KBM-7 (cell line): ENCODE data around the gene PKP3.
"Not testable (repeated sequence)": the region's sequence is repeated elsewhere in the genome, so short reads cannot be mapped to it uniquely, and the experiment has no call there.

Experiments
- DNase-seq: peaks from one replicate; pipeline ENCODE4 v3.0.0-alpha.2; 2015
- in situ Hi-C: fragments of 300-500 bp; cut with MboI; formaldehyde crosslinking; loops from 2 replicates; pipeline ENCODE4 v1.14.3; 2020; ENCODE audit warnings: low sequenced_read_pairs, low pct_unique_long_range_greater_than_20kb, mixed read lengths

Gene PKP3

DNA sequence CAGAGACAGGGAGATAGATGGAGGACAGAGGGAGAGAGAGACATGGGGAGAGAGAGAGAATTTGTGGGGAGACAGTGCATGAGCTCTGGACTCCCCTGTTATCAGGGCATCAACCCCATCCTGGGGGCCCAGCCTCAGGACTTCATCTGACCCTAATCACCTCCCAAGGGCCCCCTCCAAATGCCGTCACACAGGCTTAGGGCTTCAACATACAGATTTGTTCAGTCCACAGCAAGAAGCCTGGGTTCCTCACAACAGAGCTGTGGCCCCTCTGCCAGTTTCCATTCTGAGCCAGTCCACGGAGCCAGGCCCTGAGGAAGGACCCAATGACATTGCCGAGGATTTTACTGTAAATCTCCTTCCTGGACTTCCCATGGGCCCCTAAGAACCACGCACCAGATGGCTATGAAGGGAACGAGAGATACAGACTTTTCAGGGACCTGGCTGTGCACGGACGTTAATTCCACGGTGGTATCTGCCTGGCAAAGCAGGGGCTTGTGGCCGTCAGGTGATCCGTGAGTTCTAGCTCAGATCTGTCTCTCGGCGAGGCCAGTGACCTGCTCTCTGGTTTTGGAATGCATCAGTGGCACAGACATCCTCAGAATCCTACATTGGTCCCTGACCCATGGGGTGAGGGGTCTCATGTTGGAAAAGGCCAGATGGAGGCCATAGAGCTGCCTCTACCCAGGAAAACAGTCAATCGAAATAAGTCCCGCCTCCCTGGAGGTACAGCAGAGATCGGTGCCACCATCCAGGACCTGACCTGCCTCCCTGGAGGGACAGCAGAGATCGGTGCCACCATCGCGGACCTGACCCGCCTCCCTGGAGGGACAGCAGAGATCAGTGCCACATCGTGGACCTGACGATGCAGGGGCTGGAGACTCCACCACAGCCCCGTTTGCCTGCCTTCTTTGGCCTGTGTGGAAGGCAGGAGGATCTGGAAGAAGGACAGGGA is 33.4 kb upstream of the PKP3 start:
- in situ Hi-C loops = no loop called here
- DNase-seq = no peak

DNA sequence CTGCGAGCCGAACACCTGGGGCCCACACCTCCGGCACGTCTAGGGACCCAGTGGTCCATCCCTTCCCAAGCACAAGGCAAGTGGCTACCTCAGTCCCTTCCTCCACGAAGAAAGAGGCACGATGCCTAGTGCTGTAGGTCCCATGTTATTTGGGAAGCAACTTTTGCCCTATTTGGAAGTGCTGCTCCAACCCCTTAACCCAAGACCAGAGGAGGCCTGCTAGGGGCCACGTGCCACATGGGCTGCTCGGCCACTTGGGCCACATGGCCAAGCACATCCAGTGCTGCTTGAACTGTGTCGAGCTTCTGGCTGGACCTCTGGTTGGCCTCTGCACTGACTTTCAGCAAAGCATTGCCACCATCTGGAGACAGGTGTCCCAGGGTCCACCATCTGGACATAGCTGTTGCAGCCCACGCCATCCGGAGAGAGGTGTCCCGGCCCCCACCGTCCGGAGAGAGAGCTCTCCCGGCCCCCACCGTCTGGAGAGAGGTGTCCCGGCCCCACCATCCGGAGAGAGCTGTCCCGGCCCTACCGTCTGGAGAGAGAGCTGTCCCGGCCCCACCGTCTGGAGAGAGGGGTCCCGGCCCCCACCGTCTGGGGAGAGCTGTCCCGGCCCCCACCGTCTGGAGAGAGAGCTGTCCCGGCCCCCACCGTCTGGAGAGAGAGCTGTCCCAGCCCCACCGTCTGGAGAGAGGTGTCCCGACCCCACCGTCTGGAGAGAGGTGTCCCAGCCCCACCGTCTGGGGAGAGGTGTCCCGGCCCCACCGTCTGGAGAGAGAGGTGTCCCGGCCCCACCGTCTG is 31.2 kb upstream of the PKP3 start:
- no peak for DNase-seq
- in situ Hi-C loops = no loop called here

DNA sequence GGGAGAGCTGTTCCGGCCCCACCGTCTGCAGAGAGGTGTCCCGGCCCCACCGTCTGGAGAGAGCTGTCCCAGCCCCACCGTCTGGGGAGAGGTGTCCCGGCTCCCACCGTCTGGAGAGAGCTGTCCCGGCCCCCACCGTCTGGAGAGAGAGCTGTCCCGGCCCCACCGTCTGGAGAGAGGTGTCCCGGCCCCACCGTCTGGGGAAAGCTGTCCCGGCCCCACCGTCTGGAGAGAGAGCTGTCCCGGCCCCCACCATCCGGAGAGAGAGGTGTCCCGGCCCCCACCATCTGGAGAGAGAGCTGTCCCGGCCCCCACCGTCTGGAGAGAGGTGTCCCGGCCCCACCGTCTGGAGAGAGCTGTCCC is 30.6 kb upstream of the PKP3 start:
- DNase-seq, in situ Hi-C loops: not testable (repeated sequence)

DNA sequence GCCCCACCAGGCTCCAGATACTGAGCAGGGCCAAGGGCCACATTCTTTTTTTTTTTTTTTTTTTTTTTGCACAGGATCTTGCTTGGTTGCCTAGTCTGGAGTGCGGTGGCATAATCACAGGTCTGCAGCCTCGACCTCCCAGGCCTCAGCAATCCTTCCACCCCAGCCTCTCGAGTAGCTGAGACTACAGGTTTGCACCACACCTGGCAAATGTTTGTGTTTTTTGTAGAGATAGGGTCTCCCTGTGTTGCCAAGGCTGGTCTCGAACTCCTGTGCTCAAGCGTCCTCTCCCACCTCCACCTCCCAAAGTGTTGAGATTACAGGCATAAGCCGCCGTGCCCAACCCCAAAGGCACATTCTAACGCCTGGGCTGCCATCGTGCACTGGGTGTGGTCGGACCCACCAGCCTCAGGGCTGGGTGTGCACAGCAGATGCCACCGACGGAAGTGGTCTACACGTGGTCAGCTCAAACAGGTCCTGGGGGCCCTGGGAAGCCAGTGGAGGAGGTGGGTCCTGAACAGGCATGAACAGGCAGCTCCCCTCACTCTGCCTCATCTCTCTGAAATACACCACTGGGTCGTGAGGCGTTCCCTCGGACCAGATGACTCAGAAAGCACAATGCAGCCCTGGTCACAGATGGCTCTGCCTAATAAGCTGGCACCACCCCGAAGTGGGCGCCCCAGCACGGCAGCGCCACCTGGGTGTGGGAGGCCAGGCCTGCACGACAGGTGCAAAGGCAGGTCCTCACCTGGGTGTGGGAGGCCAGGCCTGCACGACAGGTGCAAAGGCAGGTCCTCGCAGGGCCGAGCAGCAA is 29.9 kb upstream of the PKP3 start:
- no peak for DNase-seq
- in situ Hi-C loops = no loop called here

DNA sequence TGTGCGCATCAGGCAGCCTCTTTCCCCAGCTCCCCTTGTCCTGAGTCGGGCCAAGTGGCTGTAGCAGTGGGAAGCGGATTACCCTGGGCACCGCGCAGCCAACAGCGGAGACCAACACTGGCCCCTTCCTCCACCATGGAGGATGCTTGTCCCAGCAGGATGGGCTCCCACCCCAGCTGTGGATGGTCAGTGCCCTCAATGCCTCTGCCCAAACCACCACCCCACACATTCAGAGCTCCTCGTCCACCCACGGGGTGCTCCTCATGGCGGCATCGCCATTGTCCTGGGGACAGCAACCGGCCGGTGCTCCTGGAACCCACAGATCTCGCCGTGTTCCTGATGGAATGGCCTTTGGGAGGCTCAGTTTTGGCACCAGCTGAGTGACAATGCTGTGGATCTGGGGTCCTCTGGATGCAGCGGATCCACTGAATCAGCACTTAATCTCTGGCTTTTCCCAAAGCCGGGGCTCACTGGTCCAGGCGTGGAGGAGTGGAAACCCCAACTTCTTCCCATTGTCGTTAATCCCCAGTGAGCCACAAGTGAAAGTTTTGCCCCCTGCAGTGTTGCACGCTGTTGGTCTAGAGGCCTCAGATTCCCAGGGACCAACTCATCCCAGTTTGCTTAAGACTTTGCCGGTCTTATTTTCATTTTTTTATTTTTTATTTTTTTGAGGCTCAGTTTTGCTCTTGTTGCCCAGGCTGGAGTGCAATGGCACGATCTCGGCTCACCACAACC is 28.9 kb upstream of the PKP3 start:
- in situ Hi-C loops = no loop called here
- DNase-seq = no peak

DNA sequence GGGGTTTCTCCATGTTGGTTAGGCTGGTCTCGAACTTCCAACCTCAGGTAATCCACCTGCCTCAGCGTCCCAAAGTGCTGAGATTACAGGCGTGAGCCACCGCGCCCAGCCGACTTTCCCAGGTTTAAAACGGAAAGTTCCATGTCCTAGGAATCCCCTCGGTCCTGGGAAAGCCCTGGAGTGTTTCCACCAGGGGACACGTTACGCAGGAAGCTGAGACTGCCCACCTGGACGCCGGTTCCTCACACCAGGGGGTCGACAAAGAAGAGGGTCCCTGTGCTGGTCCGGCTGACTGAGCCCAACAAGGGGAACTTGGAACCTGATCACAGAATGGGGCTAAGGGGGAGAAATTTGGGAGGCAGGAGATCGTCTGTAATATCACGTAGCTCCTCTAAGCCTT is 28.2 kb upstream of the PKP3 start:
- no peak for DNase-seq
- in situ Hi-C loops = no loop called here

DNA sequence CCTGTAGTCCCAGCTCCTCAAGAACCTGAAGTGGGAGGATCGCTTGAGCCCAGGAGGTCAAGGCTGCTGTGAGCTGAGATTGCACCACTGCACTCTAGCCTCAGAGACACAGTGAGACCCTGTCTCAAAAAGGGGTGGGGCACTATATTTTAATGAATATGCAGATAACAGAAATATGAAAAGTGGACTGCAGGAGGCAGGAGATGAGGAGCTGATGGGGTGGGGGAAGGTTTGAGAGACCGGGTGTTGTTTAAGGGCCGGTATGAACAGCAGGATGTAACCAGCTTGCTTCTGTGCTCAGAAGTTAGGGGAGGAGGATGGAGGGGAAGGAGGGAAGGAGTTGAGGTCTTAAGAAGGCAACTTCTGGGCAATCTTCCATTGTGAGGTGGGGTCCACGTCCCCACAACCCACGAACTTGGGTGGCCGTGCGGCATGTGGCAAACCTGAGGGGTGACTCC is 26.0 kb upstream of the PKP3 start:
- in situ Hi-C loops = no loop called here
- DNase-seq = no peak

DNA sequence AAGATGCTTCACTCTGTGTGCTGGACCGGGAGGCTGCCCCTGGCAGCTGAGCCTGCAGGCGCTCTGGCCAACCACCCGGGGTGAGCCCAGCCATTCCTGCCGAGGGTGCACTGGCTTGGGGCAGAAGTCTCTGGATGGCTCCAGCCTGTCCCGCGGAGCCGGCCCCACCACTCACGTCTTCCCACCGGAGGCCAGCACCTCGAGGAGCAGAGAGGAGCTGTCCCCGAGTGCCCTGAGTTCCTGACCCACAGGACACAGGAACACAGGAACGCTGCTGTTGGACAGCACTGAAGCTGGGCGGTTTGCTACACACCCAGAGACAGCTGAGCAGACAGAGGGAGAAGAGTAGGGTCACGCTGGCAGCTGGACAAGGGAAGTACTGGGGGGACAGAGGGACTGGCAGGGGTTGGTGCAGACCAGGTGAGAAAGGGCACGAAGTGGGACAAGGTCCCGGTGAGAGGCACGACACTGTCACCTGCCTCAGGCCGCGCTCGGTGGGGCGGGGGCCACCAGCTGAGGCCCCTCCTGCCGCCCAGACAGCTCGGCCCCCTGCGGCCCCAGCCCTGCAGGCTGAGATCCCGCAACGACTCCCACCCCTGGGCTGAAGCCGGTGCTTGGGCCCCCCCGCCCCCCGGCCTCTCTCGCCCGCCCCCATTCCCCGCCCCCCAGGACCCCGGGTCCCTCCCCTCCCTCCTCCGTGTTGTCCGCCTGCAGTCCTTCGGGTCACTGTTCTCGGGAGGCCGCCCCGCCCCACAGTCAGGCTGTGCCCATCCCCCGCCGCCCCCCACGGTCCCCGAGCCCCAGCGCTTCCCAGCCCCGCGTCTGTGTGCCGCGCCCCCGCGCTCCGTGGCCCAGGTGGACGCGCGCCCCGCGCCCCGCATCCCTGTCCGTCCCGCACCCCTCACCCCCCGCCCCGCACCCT is 25.3 kb upstream of the PKP3 start:
- in situ Hi-C loops = no loop called here

DNA sequence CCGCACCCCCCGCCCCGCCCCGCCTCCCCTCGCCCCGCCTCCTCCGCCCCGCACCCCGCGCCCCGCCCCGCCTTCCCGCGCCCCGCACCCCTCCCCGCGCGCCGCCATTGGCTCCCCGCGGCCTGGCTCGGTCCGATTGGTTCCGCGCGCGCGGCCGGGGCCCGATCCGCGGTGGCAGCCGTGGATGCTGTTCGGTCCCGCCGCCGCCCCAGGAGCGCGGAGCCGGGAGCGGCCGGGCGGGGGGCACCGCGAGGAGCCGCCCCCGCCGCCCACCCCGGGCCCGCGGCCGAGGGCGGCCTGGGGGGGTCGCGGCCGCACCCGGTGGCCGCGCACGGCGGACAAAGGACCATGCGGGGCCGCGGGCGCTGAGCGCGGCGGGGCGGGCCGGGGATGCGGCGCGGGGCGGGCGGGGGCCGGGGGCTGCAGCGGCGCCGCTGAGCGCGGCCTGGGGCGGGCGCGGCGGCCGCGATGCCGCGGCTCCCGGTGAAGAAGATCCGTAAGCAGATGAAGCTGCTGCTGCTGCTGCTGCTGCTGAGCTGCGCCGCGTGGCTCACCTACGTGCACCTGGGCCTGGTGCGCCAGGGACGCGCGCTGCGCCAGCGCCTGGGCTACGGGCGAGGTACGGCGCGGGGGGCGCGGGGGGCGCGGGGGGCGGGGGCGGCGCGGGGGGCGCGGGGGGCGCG is 24.5 kb upstream of the PKP3 start, which contains the start of gene B4GALNT4:
Gene B4GALNT4, plus strand, starts transcription at position 164 of the 683 bp plus-strand sequence. Its CDS starts 305 bp downstream, at position 469.
- no peak for DNase-seq
- in situ Hi-C loops = no loop called here

More for the DNA sequence above, 25.3 kb upstream of the PKP3 start:
- no peak for DNase-seq

DNA sequence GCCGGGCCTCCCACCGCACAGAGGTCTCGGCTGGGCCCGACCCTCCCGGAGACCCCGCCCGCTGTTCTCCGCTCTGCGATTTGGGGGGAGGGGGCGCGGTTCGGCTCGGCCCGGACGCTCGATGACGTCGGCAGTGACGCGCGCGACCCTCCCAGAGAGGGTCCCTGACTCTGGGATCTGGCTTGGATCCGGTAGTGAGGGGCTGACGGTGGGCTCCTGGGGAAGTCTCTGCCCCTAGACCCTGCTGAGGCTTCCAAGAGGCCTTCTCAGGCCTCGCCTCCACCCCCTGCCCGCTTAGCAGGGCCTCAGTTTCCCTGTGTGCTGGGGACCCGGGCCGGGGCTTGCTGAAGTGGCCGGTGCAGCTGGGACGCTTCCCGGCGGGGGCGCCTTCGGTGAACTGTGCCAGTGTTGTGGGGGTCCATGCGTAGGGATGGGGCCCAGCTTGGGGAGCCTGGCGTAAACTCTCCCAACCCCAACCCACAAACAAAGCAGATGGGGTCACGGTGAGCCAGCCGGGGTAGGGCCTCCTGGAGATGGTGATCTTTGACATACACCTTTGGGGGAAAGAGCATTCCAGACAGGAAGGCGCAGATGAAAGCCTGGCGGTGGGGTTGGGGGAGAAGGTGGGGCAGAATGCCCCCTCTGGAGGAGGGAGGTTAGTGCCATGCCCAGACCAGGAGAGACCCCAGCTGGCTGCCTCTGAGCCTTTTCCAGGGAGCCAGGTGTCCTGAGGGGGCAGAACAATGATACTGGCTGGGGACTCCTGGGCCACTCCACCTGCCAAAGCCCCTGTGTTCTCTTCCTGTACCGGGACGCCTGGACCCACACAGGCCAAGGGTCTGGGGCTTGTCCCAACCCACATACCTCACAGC is 23.7 kb upstream of the PKP3 start:
- no peak for DNase-seq
- in situ Hi-C loops = no loop called here

DNA sequence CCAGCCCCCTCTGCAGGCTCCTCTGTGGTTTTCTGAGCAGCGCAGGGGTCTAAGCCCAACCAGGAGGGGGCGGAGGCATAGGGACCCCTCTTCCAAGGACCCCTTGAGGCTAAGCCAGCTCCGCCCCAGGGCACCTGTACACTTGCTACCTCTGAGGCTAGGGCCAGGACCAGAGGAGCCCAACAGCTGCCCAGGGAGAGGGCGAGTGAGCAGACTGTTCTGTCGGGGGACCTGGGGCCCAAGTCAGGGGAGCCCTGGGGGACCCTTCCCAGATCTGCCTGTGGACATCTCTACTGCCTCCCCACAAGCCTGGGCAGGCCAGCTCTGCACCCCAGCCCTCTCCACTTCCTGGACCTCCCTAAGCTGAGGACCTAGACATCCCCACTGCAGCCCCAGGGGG is 23.0 kb upstream of the PKP3 start:
- no peak for DNase-seq
- in situ Hi-C loops = no loop called here

DNA sequence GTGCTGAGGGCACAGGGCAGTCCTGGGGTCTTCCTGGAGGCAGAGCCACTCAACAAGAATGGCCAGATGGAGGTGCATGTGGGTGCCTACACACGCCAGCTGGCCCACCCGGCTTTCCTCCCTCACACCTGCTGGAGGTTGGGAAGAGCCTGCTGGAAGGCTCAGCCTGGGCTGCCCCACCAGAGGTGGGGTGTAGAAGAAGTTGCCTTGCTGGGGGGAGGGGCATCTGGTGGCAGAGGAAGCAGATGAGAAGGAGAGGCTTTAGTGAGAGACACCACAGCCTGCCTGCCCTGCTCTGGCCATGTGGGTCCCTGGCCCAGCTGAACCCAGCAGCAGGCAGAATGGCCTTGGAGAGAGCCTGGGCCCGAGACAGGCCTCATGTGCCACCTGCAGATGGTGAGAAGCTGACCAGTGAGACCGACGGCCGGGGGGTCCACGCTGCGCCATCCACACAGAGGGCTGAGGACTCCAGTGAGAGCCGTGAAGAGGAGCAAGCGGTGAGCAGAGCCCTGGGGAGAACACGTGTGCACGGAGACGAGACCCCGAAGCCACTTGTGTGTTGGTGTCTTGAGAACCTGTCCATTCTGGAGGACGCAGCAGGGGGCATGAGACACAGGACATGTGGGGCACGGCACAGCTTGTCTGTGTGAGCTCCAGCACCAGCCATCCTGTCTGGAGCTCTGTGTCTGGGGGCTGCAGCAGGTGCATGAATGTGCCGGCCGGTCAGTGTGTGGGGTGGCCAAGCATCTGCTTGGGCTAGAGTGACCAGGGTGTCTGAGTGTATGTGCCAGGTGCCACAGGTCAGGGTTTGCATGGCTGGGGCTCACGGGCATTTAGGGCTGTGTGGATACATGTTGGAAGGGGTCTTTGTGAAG is 22.1 kb upstream of the PKP3 start:
- DNase-seq = no peak
- in situ Hi-C loops = no loop called here

DNA sequence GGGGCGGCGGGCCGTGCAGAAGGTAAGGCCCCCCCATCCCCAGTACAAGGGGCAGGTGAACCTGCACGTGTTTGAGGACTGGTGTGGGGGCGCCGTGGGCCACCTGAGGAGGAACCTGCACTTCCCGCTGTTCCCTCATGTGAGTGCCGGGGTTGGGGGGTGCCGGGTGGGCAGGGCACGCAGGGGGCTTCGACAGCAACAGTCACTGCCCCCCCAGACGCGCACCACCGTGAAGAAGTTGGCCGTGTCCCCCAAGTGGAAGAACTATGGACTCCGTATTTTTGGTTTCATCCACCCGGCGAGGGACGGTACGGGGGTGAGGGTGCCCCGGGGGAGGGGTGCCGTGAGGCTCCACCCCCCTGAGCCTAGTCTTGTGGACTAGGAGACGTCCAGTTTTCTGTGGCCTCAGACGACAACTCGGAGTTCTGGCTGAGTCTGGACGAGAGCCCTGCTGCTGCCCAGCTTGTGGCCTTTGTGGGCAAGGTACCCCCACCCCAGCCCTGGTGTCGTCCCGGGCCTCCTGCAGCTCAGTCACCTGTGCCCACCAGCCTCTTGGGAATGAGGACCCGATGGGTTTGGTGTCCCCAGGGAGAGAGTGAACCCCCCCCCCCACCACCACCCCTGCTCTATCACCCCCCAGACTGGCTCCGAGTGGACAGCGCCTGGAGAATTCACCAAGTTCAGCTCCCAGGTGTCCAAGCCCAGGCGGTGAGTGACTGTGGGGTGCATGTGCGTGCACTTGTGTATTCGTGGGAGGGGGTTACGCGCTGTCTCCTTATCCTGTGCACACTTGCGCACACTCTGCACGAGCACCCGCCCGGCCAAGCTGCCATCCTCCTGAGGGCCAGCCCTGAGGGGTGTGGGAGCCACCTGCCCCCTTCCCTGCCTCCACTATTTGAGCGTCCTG is 20.9 kb upstream of the PKP3 start:
- in situ Hi-C loops = no loop called here
- DNase-seq = no peak

DNA sequence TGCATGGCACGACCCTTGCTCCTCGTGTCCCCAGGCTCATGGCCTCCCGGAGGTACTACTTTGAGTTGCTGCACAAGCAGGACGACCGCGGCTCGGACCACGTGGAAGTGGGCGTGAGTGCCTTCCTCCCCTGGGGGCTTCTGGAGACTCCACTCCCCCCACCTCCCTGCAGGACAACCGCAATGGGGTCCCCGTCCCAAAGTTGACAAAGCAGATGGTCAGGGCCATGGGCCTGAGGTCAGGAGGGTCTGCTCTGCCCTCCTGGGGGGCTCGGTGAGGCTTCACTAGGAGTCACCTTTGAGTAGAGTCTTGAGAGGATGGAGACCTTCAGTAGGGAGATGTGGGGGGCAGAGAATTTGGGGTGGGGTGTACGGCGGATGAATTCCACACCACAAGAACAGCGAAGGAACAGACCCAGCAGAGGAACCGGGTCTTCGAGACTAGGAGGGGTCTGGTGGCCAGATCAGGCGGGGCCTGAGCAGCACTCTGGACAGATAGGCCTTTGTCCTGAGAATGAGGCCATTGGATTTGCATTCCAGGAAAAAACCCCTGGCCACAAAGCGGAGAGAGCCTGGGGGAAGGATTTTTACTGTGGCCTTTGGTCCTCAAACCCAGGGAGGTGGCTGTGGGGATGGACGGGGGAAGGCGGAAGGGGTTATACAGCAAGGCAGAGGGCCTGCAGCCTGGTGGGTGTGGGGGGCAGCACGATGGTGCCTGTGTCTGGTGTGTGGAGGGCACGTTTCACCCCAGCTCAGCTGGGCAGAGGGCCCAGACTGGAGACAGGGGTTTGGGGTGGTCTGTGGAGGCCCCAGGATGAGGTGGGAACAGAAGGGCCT is 20.1 kb upstream of the PKP3 start:
- no peak for DNase-seq
- in situ Hi-C loops = no loop called here
